GM23338 (cell line): ENCODE results near the gene ACOT8.

Experiments used
- CREB1 ChIP-seq: fragments of 250-450 bp; sonication (Bioruptor Pico); IDR thresholded peaks from 2 replicates; pipeline ENCODE4 v1.5.0; 2020; ENCODE audit warnings: low read depth, mild to moderate bottlenecking, moderate library complexity
- CTCF ChIP-seq, 2 experiments: fragments of 200-600 bp in 1 of 2; sonication (generic) in 1 of 2; conservative IDR thresholded peaks; 2 replicates each; pipeline versions ENCODE4 v1.5.1 to v1.6.1; 2016 to 2017; ENCODE audit warnings: antibody characterized with exemption in 2 of 2, low read depth in 2 of 2, mild to moderate bottlenecking in 2 of 2, moderate library complexity in 1 of 2
- EZH2 ChIP-seq: fragments of 200-600 bp; sonication (generic); IDR thresholded peaks from one replicate; pipeline ENCODE4 v1.8.0; 2017; ENCODE audit warnings: antibody characterized with exemption, mild to moderate bottlenecking, low read depth; ENCODE audit not compliant: unreplicated experiment
- EZH2phosphoT487 ChIP-seq: fragments of 200-600 bp; sonication (generic); IDR thresholded peaks from one replicate; pipeline ENCODE4 v1.8.1; 2018; ENCODE audit warnings: antibody characterized with exemption; ENCODE audit not compliant: unreplicated experiment
- JUNB ChIP-seq: IDR thresholded peaks from one replicate; pipeline ENCODE4 v1.6.1; 2016; ENCODE audit warnings: antibody characterized with exemption; ENCODE audit not compliant: unreplicated experiment
- NANOG ChIP-seq: IDR thresholded peaks from 2 replicates; pipeline ENCODE4 v1.6.1; 2016; ENCODE audit warnings: antibody characterized with exemption, borderline replicate concordance
- POLR2AphosphoS5 ChIP-seq: IDR thresholded peaks from 2 replicates; pipeline ENCODE4 v1.6.1; 2016; ENCODE audit warnings: antibody characterized with exemption, low read depth
- REST ChIP-seq: IDR thresholded peaks from one replicate; pipeline ENCODE4 v1.6.1; 2018; ENCODE audit warnings: antibody characterized with exemption; ENCODE audit not compliant: unreplicated experiment
- STAT1 ChIP-seq: IDR thresholded peaks from one replicate; pipeline ENCODE4 v1.6.1; 2016; ENCODE audit warnings: antibody characterized with exemption; ENCODE audit not compliant: unreplicated experiment
- ZNF114 ChIP-seq: fragments of 250-450 bp; sonication (Bioruptor Pico); IDR thresholded peaks from 2 replicates; pipeline ENCODE4 v1.5.0; 2020; ENCODE audit warnings: mild to moderate bottlenecking, moderate library complexity
- ZNF331 ChIP-seq: fragments of 250-450 bp; sonication (Bioruptor Pico); IDR thresholded peaks from 2 replicates; pipeline ENCODE4 v1.5.0; 2020; ENCODE audit warnings: low read depth, mild to moderate bottlenecking, moderate library complexity
- TF ChIP-seq, protein P1 (sequence below): IDR thresholded peaks from 2 replicates; pipeline ENCODE4 v1.6.1; 2016; ENCODE audit warnings: antibody characterized with exemption
- TF ChIP-seq, protein P2 (sequence below): fragments of 250-450 bp; sonication (Bioruptor Pico); IDR thresholded peaks from 2 replicates; pipeline ENCODE4 v1.5.0; 2020; ENCODE audit warnings: mild to moderate bottlenecking, moderate library complexity

- TF ChIP-seq ZNF114 (no peak), CTCF (conservative IDR thresholded peaks at IDR 0.05; ENCODE audit: low read depth in 2 of 2) (no peak), STAT1 (no peak), REST (no peak), EZH2 (no peak), POLR2AphosphoS5 (no peak), ZNF331 (CRISPR knock-in tag) (no peak), CREB1 (CRISPR knock-in tag) (no peak), EZH2phosphoT487 (no peak), JUNB (no peak), NANOG (no peak)
- TF ChIP-seq, protein P1, sequence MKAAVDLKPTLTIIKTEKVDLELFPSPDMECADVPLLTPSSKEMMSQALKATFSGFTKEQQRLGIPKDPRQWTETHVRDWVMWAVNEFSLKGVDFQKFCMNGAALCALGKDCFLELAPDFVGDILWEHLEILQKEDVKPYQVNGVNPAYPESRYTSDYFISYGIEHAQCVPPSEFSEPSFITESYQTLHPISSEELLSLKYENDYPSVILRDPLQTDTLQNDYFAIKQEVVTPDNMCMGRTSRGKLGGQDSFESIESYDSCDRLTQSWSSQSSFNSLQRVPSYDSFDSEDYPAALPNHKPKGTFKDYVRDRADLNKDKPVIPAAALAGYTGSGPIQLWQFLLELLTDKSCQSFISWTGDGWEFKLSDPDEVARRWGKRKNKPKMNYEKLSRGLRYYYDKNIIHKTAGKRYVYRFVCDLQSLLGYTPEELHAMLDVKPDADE = no peak
- TF ChIP-seq, protein P2, sequence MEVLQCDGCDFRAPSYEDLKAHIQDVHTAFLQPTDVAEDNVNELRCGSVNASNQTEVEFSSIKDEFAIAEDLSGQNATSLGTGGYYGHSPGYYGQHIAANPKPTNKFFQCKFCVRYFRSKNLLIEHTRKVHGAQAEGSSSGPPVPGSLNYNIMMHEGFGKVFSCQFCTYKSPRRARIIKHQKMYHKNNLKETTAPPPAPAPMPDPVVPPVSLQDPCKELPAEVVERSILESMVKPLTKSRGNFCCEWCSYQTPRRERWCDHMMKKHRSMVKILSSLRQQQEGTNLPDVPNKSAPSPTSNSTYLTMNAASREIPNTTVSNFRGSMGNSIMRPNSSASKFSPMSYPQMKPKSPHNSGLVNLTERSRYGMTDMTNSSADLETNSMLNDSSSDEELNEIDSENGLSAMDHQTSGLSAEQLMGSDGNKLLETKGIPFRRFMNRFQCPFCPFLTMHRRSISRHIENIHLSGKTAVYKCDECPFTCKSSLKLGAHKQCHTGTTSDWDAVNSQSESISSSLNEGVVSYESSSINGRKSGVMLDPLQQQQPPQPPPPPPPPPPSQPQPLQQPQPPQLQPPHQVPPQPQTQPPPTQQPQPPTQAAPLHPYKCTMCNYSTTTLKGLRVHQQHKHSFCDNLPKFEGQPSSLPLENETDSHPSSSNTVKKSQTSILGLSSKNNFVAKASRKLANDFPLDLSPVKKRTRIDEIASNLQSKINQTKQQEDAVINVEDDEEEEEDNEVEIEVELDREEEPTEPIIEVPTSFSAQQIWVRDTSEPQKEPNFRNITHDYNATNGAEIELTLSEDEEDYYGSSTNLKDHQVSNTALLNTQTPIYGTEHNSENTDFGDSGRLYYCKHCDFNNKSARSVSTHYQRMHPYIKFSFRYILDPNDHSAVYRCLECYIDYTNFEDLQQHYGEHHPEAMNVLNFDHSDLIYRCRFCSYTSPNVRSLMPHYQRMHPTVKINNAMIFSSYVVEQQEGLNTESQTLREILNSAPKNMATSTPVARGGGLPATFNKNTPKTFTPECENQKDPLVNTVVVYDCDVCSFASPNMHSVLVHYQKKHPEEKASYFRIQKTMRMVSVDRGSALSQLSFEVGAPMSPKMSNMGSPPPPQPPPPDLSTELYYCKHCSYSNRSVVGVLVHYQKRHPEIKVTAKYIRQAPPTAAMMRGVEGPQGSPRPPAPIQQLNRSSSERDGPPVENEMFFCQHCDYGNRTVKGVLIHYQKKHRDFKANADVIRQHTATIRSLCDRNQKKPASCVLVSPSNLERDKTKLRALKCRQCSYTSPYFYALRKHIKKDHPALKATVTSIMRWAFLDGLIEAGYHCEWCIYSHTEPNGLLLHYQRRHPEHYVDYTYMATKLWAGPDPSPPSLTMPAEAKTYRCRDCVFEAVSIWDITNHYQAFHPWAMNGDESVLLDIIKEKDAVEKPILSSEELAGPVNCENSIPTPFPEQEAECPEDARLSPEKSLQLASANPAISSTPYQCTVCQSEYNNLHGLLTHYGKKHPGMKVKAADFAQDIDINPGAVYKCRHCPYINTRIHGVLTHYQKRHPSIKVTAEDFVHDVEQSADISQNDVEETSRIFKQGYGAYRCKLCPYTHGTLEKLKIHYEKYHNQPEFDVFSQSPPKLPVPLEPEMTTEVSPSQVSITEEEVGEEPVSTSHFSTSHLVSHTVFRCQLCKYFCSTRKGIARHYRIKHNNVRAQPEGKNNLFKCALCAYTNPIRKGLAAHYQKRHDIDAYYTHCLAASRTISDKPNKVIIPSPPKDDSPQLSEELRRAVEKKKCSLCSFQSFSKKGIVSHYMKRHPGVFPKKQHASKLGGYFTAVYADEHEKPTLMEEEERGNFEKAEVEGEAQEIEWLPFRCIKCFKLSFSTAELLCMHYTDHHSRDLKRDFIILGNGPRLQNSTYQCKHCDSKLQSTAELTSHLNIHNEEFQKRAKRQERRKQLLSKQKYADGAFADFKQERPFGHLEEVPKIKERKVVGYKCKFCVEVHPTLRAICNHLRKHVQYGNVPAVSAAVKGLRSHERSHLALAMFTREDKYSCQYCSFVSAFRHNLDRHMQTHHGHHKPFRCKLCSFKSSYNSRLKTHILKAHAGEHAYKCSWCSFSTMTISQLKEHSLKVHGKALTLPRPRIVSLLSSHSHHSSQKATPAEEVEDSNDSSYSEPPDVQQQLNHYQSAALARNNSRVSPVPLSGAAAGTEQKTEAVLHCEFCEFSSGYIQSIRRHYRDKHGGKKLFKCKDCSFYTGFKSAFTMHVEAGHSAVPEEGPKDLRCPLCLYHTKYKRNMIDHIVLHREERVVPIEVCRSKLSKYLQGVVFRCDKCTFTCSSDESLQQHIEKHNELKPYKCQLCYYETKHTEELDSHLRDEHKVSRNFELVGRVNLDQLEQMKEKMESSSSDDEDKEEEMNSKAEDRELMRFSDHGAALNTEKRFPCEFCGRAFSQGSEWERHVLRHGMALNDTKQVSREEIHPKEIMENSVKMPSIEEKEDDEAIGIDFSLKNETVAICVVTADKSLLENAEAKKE (CRISPR knock-in tag) = no peak
Measured at GRCh38 chr20:45860560-45861220, 3.5 kb upstream of the ACOT8 start.
